ENCODE data around the gene UGT2B10. TPM values are rescaled to one million over a fixed set of nuclear protein-coding genes. Genes with fewer than 3 reads are reported as not detected.

The UGT2B10 gene
- total RNA-seq, 1 experiment from 2014 or later = 0.25 TPM

GRCh38 chr4:68797048-68797447, 18.7 kb upstream of the UGT2B10 start:
- Histone ChIP-seq H3K4me3 (ENCODE audit: low read depth, low read length) (no peak overlapping the region), H3K27me3 (replicated peaks; ENCODE audit: control insufficient read depth, insufficient read depth, low read length) (no peaks in the 10 kb centered on the region), H3K4me1 (no peaks in the 10 kb centered on the region), H3K36me3 (ENCODE audit: control insufficient read depth, insufficient read depth, low read length) (no peaks in the 10 kb centered on the region), H3K9me3 (no peaks in the 10 kb centered on the region)
- H3K9me3 Mint-ChIP-seq (ENCODE audit: unreplicated experiment) = peaks cover 13% of the 10 kb centered on the region
- CTCF ChIA-PET = no interaction called here
- H3K36me3 Mint-ChIP-seq (ENCODE audit: insufficient read depth, unreplicated experiment) = no peaks in the 10 kb centered on the region
- POLR2A ChIA-PET = no interaction called here
- no peak overlapping the region for H3K4me3 Mint-ChIP-seq (ENCODE audit: unreplicated experiment)
- H3K27me3 Mint-ChIP-seq (ENCODE audit: insufficient read depth, unreplicated experiment) = no peaks in the 10 kb centered on the region
- H3K27ac Mint-ChIP-seq (ENCODE audit: unreplicated experiment) = no peak overlapping the region
- TF ChIP-seq CTCF (IDR thresholded peaks at IDR 0.05; ENCODE audit: insufficient read depth in 1 of 2, low read depth in 1 of 2, low read length in 1 of 2, severe bottlenecking in 1 of 2, unreplicated experiment in 1 of 2) = no peak
- no TSS peak for BruUV-seq (replicated peaks)
- no peak for DNase-seq
- H3K4me1 Mint-ChIP-seq (ENCODE audit: low read depth, unreplicated experiment) = no peaks in the 10 kb centered on the region
- intact Hi-C loops (cut with micrococcal nuclease; ENCODE audit: unreplicated experiment) = no loop called here

GRCh38 chr4:68797618-68798017, 18.2 kb upstream of the UGT2B10 start:
- Mint-ChIP-seq H3K36me3 (ENCODE audit: insufficient read depth, unreplicated experiment) (no peaks in the 10 kb centered on the region), H3K9me3 (ENCODE audit: unreplicated experiment) (peaks cover 19% of the 10 kb centered on the region), H3K27ac (ENCODE audit: unreplicated experiment) (no peak overlapping the region), H3K4me3 (ENCODE audit: unreplicated experiment) (no peak overlapping the region), H3K4me1 (ENCODE audit: low read depth, unreplicated experiment) (no peaks in the 10 kb centered on the region), H3K27me3 (ENCODE audit: insufficient read depth, unreplicated experiment) (no peaks in the 10 kb centered on the region)
- no peaks in the 10 kb centered on the region for H3K9me3 ChIP-seq
- no peaks in the 10 kb centered on the region for H3K27me3 ChIP-seq (replicated peaks; ENCODE audit: control insufficient read depth, insufficient read depth, low read length)
- H3K4me1 ChIP-seq = no peaks in the 10 kb centered on the region
- BruUV-seq (replicated peaks) = no TSS peak
- ChIA-PET POLR2A (no interaction called here), CTCF (no interaction called here)
- DNase-seq = no peak
- no peak overlapping the region for H3K4me3 ChIP-seq (ENCODE audit: low read depth, low read length)
- TF ChIP-seq CTCF (IDR thresholded peaks at IDR 0.05; ENCODE audit: insufficient read depth in 1 of 2, low read depth in 1 of 2, low read length in 1 of 2, severe bottlenecking in 1 of 2, unreplicated experiment in 1 of 2) = no peak
- H3K36me3 ChIP-seq (ENCODE audit: control insufficient read depth, insufficient read depth, low read length) = no peaks in the 10 kb centered on the region
- intact Hi-C loops (cut with micrococcal nuclease; ENCODE audit: unreplicated experiment) = no loop called here

- Histone ChIP-seq H3K27me3 (replicated peaks; ENCODE audit: control insufficient read depth, insufficient read depth, low read length) (no peaks in the 10 kb centered on the region), H3K4me3 (ENCODE audit: low read depth, low read length) (no peak overlapping the region), H3K9me3 (0 out of 2 replicates have a peak, but pooled peaks cover 6% of the 10 kb centered on the region), H3K4me1 (no peaks in the 10 kb centered on the region), H3K36me3 (ENCODE audit: control insufficient read depth, insufficient read depth, low read length) (no peaks in the 10 kb centered on the region)
- no peak for DNase-seq
- POLR2A ChIA-PET = no interaction called here
- Mint-ChIP-seq H3K9me3 (ENCODE audit: unreplicated experiment) (peaks cover 32% of the 10 kb centered on the region), H3K36me3 (ENCODE audit: insufficient read depth, unreplicated experiment) (peaks cover 11% of the 10 kb centered on the region), H3K27ac (ENCODE audit: unreplicated experiment) (no peak overlapping the region), H3K4me1 (ENCODE audit: low read depth, unreplicated experiment) (no peaks in the 10 kb centered on the region), H3K27me3 (ENCODE audit: insufficient read depth, unreplicated experiment) (no peaks in the 10 kb centered on the region), H3K4me3 (ENCODE audit: unreplicated experiment) (no peak overlapping the region)
- CTCF ChIA-PET = no interaction called here
- no peak for TF ChIP-seq CTCF (IDR thresholded peaks at IDR 0.05; ENCODE audit: insufficient read depth in 1 of 2, low read depth in 1 of 2, low read length in 1 of 2, severe bottlenecking in 1 of 2, unreplicated experiment in 1 of 2)
- intact Hi-C loops (cut with micrococcal nuclease; ENCODE audit: unreplicated experiment) = no loop called here
- no TSS peak for BruUV-seq (replicated peaks)
Observed at GRCh38 chr4:68803013-68803412, 12.8 kb upstream of the UGT2B10 start.
